GM18502 (cell line): ENCODE results near the gene CRYZ.
"Not testable (repeated sequence)": the region's sequence is repeated elsewhere in the genome, so short reads cannot be mapped to it uniquely, and the experiment has no call there.

Source experiments
- ATAC-seq: cut with Tn5 transposase; IDR thresholded peaks from one replicate; pipeline ENCODE4 v1.9.1; 2021; ENCODE audit warnings: mild to moderate bottlenecking; ENCODE audit not compliant: unreplicated experiment, poor library complexity

CRYZ gene

GRCh38 chr1:74683656-74684055, 49.2 kb downstream of the CRYZ start:
- ATAC-seq: no peak

- ATAC-seq: no peak
Measured at GRCh38 chr1:74681851-74682250, 51.0 kb downstream of the CRYZ start.

- ATAC-seq: peak; percentile 89
Measured at GRCh38 chr1:74681449-74681848, 51.4 kb downstream of the CRYZ start.

- peak; percentile 43 for ATAC-seq
Measured at GRCh38 chr1:74681001-74681400, 51.8 kb downstream of the CRYZ start.

- ATAC-seq: no peak
Measured at GRCh38 chr1:74679811-74680210, 53.0 kb downstream of the CRYZ start.

- ATAC-seq: no peak
Measured at GRCh38 chr1:74677926-74678325, 54.9 kb downstream of the CRYZ start.

- ATAC-seq: peak; percentile 38
Measured at GRCh38 chr1:74674278-74675048, 58.4 kb downstream of the CRYZ start.

GRCh38 chr1:74673351-74674111, 59.3 kb downstream of the CRYZ start, which contains the start of gene ERICH3:
ERICH3 (minus strand) TSS chr1:74673792; CDS start chr1:74673519, 273 bp downstream.
- ATAC-seq: peak; percentile 58

- not testable (repeated sequence) for ATAC-seq
Measured at GRCh38 chr1:74670866-74671265, 62.0 kb downstream of the CRYZ start.
